Smooth muscle cell (in vitro differentiated cells): ENCODE measurements around the gene IL24. TPM values are rescaled to one million over a fixed set of nuclear protein-coding genes. Genes with fewer than 3 reads are reported as not detected.

Experiments used
- DNase-seq: peaks from one replicate; lab custom pipeline; 2025; ENCODE audit not compliant: unreplicated experiment; lab: John Stamatoyannopoulos, UW
- H2AFZ ChIP-seq: fragments of 200-600 bp; sonication (generic); 2 replicates; pipeline ENCODE4 v1.6.0; 2016; ENCODE audit warnings: antibody characterized with exemption, low read depth, mild to moderate bottlenecking
- H3F3A ChIP-seq: fragments of 200-600 bp; sonication (generic); 2 replicates; pipeline ENCODE4 v1.6.0; 2017; ENCODE audit warnings: antibody characterized with exemption, low read depth
- H3K27ac ChIP-seq: fragments of 200-600 bp; sonication (generic); 2 replicates; pipeline ENCODE4 v1.5.1; 2016; ENCODE audit warnings: low read depth, mild to moderate bottlenecking
- H3K27me3 ChIP-seq: fragments of 200-600 bp; sonication (generic); 2 replicates; pipeline ENCODE4 v1.6.1; 2016; ENCODE audit warnings: low read depth, mild to moderate bottlenecking
- H3K36me3 ChIP-seq: fragments of 200-600 bp; sonication (generic); 2 replicates; pipeline ENCODE4 v1.5.1; 2016; ENCODE audit warnings: low read depth
- H3K4me1 ChIP-seq: fragments of 200-600 bp; sonication (generic); 2 replicates; pipeline ENCODE4 v1.5.1; 2016; ENCODE audit warnings: low read depth
- H3K4me2 ChIP-seq: fragments of 200-600 bp; sonication (generic); 2 replicates; pipeline ENCODE4 v1.6.0; 2016; ENCODE audit warnings: mild to moderate bottlenecking
- H3K4me3 ChIP-seq: fragments of 200-600 bp; sonication (generic); 2 replicates; pipeline ENCODE4 v1.5.1; 2016; ENCODE audit warnings: mild to moderate bottlenecking
- H3K79me2 ChIP-seq: fragments of 200-600 bp; sonication (generic); 2 replicates; pipeline ENCODE4 v1.6.0; 2016; ENCODE audit warnings: low read depth, mild to moderate bottlenecking
- H3K9ac ChIP-seq: fragments of 200-600 bp; sonication (generic); 2 replicates; pipeline ENCODE4 v1.6.0; 2016; ENCODE audit warnings: low read depth
- H3K9me3 ChIP-seq: fragments of 200-600 bp; sonication (generic); replicated peaks from 2 replicates; pipeline ENCODE4 v1.5.1; 2016; ENCODE audit warnings: low read depth
- H4K20me1 ChIP-seq: fragments of 200-600 bp; sonication (generic); 2 replicates; pipeline ENCODE4 v1.6.0; 2016; ENCODE audit warnings: low read depth
- WGBS: methylation state at CpG from one replicate; pipeline ENCODE4 v1.1.7; 2016; ENCODE audit warnings: low lambda C conversion rate; 5-methylcytosine and 5-hydroxymethylcytosine counted together
- polyA plus RNA-seq: library from polyadenylated mRNA; unstranded; fragments of >200 nt; fragmentation: Nextera tagmentation; extraction: Ambion mirVana; gene quantifications from 2 replicates; pipeline ENCODE4 v1.2.1, GENCODE V29; 2016
- total RNA-seq: library from RNA; depleted of rRNA; stranded (reverse); fragments of >200 nt; gene quantifications from 2 replicates; pipeline ENCODE4 v1.2.3, GENCODE V29; 2014
- TF ChIP-seq, protein P1 (sequence below): fragments of 200-600 bp; sonication (generic); IDR thresholded peaks from 2 replicates; pipeline ENCODE4 v1.5.1; 2017; ENCODE audit warnings: borderline replicate concordance, mild to moderate bottlenecking, antibody characterized with exemption; ENCODE audit not compliant: insufficient read depth, poor library complexity, severe bottlenecking

IL24 gene
- total and polyA plus RNA-seq, 2 experiments from 2014 or later: 1.5 to 1.9 TPM

DNA sequence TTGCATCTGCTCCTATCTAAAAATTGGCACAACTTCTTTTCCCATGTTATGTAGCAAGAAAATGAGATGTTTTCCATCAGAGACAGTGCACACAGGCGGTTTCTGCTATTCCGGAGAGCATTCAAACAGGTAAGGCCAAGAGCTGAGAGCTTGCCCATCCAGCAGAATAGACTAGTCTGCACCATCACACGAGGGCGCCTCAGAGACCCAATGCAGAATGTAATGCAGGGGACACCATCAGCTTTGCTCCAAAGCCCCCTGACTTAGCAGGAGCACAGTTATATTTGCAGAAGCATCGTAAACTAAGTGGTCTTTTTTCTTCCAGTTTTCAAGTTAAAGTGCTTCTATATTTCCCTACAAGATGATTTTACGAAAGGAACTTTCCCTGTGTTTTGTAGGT, 4.7 kb downstream of the IL24 start:
- H2AFZ ChIP-seq: no peak overlapping the region
- no peak overlapping the region for H3K4me2 ChIP-seq
- no peaks in the 10 kb centered on the region for H3K9me3 ChIP-seq
- DNase-seq: no peak
- H3K36me3 ChIP-seq: no peaks in the 10 kb centered on the region
- no peak overlapping the region for H3K27ac ChIP-seq
- TF ChIP-seq, protein P1, sequence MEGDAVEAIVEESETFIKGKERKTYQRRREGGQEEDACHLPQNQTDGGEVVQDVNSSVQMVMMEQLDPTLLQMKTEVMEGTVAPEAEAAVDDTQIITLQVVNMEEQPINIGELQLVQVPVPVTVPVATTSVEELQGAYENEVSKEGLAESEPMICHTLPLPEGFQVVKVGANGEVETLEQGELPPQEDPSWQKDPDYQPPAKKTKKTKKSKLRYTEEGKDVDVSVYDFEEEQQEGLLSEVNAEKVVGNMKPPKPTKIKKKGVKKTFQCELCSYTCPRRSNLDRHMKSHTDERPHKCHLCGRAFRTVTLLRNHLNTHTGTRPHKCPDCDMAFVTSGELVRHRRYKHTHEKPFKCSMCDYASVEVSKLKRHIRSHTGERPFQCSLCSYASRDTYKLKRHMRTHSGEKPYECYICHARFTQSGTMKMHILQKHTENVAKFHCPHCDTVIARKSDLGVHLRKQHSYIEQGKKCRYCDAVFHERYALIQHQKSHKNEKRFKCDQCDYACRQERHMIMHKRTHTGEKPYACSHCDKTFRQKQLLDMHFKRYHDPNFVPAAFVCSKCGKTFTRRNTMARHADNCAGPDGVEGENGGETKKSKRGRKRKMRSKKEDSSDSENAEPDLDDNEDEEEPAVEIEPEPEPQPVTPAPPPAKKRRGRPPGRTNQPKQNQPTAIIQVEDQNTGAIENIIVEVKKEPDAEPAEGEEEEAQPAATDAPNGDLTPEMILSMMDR: no peak
- peaks cover 6% of the 10 kb centered on the region for H3K4me1 ChIP-seq
- WGBS: 89% methylated on average over 6 of the region's 6 CpGs
- H3K27me3 ChIP-seq: no peaks in the 10 kb centered on the region
- no peak overlapping the region for H3K4me3 ChIP-seq
- H3K9ac ChIP-seq: no peak overlapping the region
- H4K20me1 ChIP-seq: no peaks in the 10 kb centered on the region
- H3K79me2 ChIP-seq: no peaks in the 10 kb centered on the region
- H3F3A ChIP-seq: no peaks in the 10 kb centered on the region

DNA sequence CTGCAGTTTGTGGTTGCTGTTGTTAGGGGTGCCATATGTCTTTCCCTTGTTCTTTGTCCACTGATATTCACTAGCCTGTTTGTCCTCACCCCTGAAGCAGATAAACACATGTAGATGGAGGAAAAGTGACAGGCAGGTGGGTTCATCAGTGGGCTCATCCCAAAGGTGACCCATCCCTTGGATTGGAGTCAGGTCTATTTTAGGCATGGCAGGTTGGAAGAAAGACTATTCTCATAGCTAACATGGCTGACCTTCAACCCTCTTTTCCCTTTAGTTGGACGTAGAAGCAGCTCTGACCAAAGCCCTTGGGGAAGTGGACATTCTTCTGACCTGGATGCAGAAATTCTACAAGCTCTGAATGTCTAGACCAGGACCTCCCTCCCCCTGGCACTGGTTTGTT, 5.5 kb downstream of the IL24 start:
- WGBS: 100% methylated on average over 1 of the region's 1 CpG
- Histone ChIP-seq H3K9me3 (no peaks in the 10 kb centered on the region), H3K27ac (no peak overlapping the region), H3K4me3 (no peak overlapping the region), H3K27me3 (no peaks in the 10 kb centered on the region), H3K79me2 (no peaks in the 10 kb centered on the region), H3K36me3 (no peaks in the 10 kb centered on the region), H3K4me1 (peaks cover 6% of the 10 kb centered on the region), H3K9ac (no peak overlapping the region), H3F3A (no peaks in the 10 kb centered on the region), H3K4me2 (no peak overlapping the region), H2AFZ (no peak overlapping the region), H4K20me1 (no peaks in the 10 kb centered on the region)
- no peak for DNase-seq
- TF ChIP-seq, protein P1: no peak

DNA sequence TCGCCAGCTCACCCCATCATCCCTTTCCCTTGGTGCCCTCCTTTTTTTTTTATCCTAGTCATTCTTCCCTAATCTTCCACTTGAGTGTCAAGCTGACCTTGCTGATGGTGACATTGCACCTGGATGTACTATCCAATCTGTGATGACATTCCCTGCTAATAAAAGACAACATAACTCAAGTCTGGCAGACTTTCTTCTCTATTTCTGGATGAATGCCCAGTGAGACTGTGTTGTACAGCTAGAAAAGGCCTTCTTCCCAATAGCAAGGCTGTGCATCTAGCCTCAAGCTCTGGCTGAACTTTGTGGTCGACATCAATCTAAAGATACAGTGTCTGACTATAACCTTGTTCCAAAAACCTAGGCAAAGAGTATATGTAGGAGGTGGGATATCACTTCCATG, 6.4 kb downstream of the IL24 start:
- Histone ChIP-seq H4K20me1 (no peaks in the 10 kb centered on the region), H3K36me3 (no peaks in the 10 kb centered on the region), H3F3A (no peaks in the 10 kb centered on the region), H2AFZ (no peak overlapping the region), H3K4me3 (no peak overlapping the region), H3K4me1 (no peaks in the 10 kb centered on the region), H3K27ac (no peak overlapping the region), H3K4me2 (no peak overlapping the region), H3K79me2 (no peaks in the 10 kb centered on the region), H3K9me3 (no peaks in the 10 kb centered on the region), H3K27me3 (peaks cover 4% of the 10 kb centered on the region), H3K9ac (no peak overlapping the region)
- no peak for DNase-seq
- 84% methylated on average over 2 of the region's 2 CpGs for WGBS
- TF ChIP-seq, protein P1: no peak

- Histone ChIP-seq H3K9ac (no peak overlapping the region), H3K4me2 (no peak overlapping the region)
- WGBS: 86% methylated on average over 10 of the region's 10 CpGs
Observed at GRCh38 chr1:206904423-206905142, 7.3 kb downstream of the IL24 start.

More at GRCh38 chr1:206904423-206905142, 7.3 kb downstream of the IL24 start:
- peaks cover 13% of the 10 kb centered on the region for H3K27me3 ChIP-seq
- no peak overlapping the region for H3K4me3 ChIP-seq
- H3K36me3 ChIP-seq: no peaks in the 10 kb centered on the region
- H3K9me3 ChIP-seq: no peaks in the 10 kb centered on the region
- no peaks in the 10 kb centered on the region for H4K20me1 ChIP-seq
- no peak for DNase-seq
- no peaks in the 10 kb centered on the region for H3F3A ChIP-seq
- no peak overlapping the region for H2AFZ ChIP-seq
- H3K4me1 ChIP-seq: no peaks in the 10 kb centered on the region
- TF ChIP-seq, protein P1: no peak
- H3K79me2 ChIP-seq: no peaks in the 10 kb centered on the region
- peak overlapping the region; percentile 86 for H3K27ac ChIP-seq
